K562 (cell line): ENCODE results near the gene PLXNB3. TPM values are rescaled to one million over a fixed set of nuclear protein-coding genes. Genes with fewer than 3 reads are reported as not detected.

Experiments
- ATAC-seq: fragments of 200-7000 bp; cut with Tn5 transposase; 3 replicates; pipeline ENCODE4 v1.9.1; 2020; ENCODE audit warnings: moderate library complexity
- BruUV-seq: library from RNA; stranded (reverse); fragments of 400-500 nt; replicated peaks from 2 replicates; lab custom pipeline; 2021; lab: Mats Ljungman, UMichigan
- CTCF ChIA-PET: fragments of 300-600 bp; formaldehyde crosslinking; extraction: SDS; loops from one replicate; lab custom pipeline; 2021; ENCODE audit warnings: low intra/inter-chr PET ratio; lab: Yijun Ruan, JAX
- POLR2A ChIA-PET: fragments of 300-600, 350-650 bp; sonication (Branson Sonifier 250); formaldehyde crosslinking; extraction: SDS; loops from one replicate; lab custom pipeline; 2021; ENCODE audit warnings: antibody characterized with exemption, inconsistent platforms; lab: Yijun Ruan, JAX
- DNase-seq, 4 experiments: peaks; one replicate each; pipeline versions ENCODE4 v3.0.0 to v3.0.0-alpha.2; 2011 to 2018; ENCODE audit warnings: low spot score in 3 of 4, mixed read lengths in 3 of 4; ENCODE audit errors: extremely low read depth in 1 of 4
- FAIRE-seq: peaks from 2 replicates; lab custom pipeline; 2011; peaks lifted over from hg19 to GRCh38; lab: Jason Lieb, UNC
- H2AFZ ChIP-seq: 2 replicates; pipeline ENCODE4 v1.6.0; 2011; ENCODE audit warnings: low read depth, low read length, control low read depth, inconsistent platforms
- H3K27ac ChIP-seq: fragments of 200-600 bp; 3 replicates; pipeline ENCODE4 v1.8.0; 2011; ENCODE audit warnings: low read depth, mild to moderate bottlenecking, control low read depth, inconsistent platforms, low read length, moderate library complexity, mixed read lengths; ENCODE audit errors: extremely low read depth
- H3K27me3 ChIP-seq, 2 experiments: fragments of 300-600 bp in 1 of 2; 2 replicates in 1 of 2; 3 replicates in 1 of 2; pipeline versions ENCODE4 v1.6.0 to v1.8.0; 2011; ENCODE audit warnings: inconsistent platforms in 2 of 2, low read length in 2 of 2, mild to moderate bottlenecking in 1 of 2, mixed read lengths in 1 of 2, moderate library complexity in 1 of 2; ENCODE audit not compliant: control insufficient read depth in 2 of 2, insufficient read depth in 2 of 2
- H3K36me3 ChIP-seq: fragments of 300-600 bp; 3 replicates; pipeline ENCODE4 v1.8.0; 2011; ENCODE audit warnings: mild to moderate bottlenecking, low read length, inconsistent platforms; ENCODE audit not compliant: control insufficient read depth, insufficient read depth
- H3K4me1 ChIP-seq, 2 experiments: fragments of 200-600 bp in 1 of 2; replicated peaks in 1 of 2; 2 replicates in 1 of 2; 3 replicates in 1 of 2; pipeline versions ENCODE4 v1.5.1 to v1.8.0; 2011; ENCODE audit warnings: inconsistent platforms in 2 of 2, low read length in 2 of 2, mild to moderate bottlenecking in 1 of 2, mixed read lengths in 1 of 2, moderate library complexity in 1 of 2; ENCODE audit not compliant: control insufficient read depth in 2 of 2, insufficient read depth in 2 of 2
- H3K4me2 ChIP-seq: 2 replicates; pipeline ENCODE4 v1.6.1; 2011; ENCODE audit warnings: low read length, control low read depth, inconsistent platforms, mixed read lengths; ENCODE audit not compliant: insufficient read depth
- H3K4me3 ChIP-seq: fragments of 200-600 bp; sonication (generic), shearing (Covaris generic); 2 replicates; pipeline ENCODE4 v1.5.1; 2016; ENCODE audit warnings: control low read depth, inconsistent platforms
- H3K79me2 ChIP-seq: fragments of 200-600 bp; 3 replicates; pipeline ENCODE4 v1.8.0; 2011; ENCODE audit warnings: low read length, inconsistent platforms; ENCODE audit not compliant: control insufficient read depth, insufficient read depth
- H3K9ac ChIP-seq, 2 experiments: 2 replicates each; pipeline versions ENCODE4 v1.6.0 to v1.6.1; 2011; ENCODE audit warnings: low read depth in 2 of 2, low read length in 2 of 2, control low read depth in 1 of 2, inconsistent platforms in 1 of 2, mild to moderate bottlenecking in 1 of 2, mixed read lengths in 1 of 2; ENCODE audit not compliant: insufficient read depth in 1 of 2
- H3K9me1 ChIP-seq: one replicate; pipeline ENCODE4 v1.6.0; 2011; ENCODE audit warnings: inconsistent platforms, mild to moderate bottlenecking, low read length, moderate library complexity; ENCODE audit not compliant: control insufficient read depth, insufficient read depth
- H3K9me3 ChIP-seq: replicated peaks from 2 replicates; pipeline ENCODE4 v1.5.1; 2011; ENCODE audit warnings: low read depth, low read length, inconsistent platforms; ENCODE audit not compliant: control insufficient read depth, insufficient read depth
- H4K20me1 ChIP-seq: replicated peaks from 2 replicates; pipeline ENCODE4 v1.6.1; 2011; ENCODE audit warnings: low read length, inconsistent platforms, mixed read lengths; ENCODE audit not compliant: control insufficient read depth, insufficient read depth
- HNRNPLL ChIP-seq: fragments of 200-400 bp; formaldehyde crosslinking; IDR thresholded peaks from 2 replicates; pipeline ENCODE4 v1.6.1; 2017; ENCODE audit warnings: low read length, low read depth, mild to moderate bottlenecking; ENCODE audit not compliant: poor library complexity, severe bottlenecking
- KDM4B ChIP-seq, 2 experiments: fragments of 450-650 bp in 1 of 2; sonication (generic) in 1 of 2; IDR thresholded peaks; 2 replicates each; pipeline ENCODE4 v1.6.1; 2016 to 2017; ENCODE audit warnings: borderline replicate concordance in 2 of 2, antibody characterized with exemption in 1 of 2, low read depth in 1 of 2, mild to moderate bottlenecking in 1 of 2
- KLF13 ChIP-seq: fragments of 450-650 bp; IDR thresholded peaks from 2 replicates; pipeline ENCODE4 v1.6.1; 2016; ENCODE audit warnings: missing genetic modification characterization, low read depth, mild to moderate bottlenecking, missing compliant biosample characterization, moderate library complexity, borderline replicate concordance
- KLF16 ChIP-seq: IDR thresholded peaks from 2 replicates; pipeline ENCODE4 v1.6.1; 2016; ENCODE audit warnings: antibody characterized with exemption
- RAD21 ChIP-seq, 2 experiments: fragments of 250-450 bp in 1 of 2; fragments of 450-650 bp in 1 of 2; sonication (Bioruptor Pico) in 1 of 2; formaldehyde crosslinking in 1 of 2; IDR thresholded peaks in 1 of 2; conservative IDR thresholded peaks in 1 of 2; 2 replicates each; pipeline versions ENCODE4 v1.4.0 to v1.8.0; 2020 to 2022; ENCODE audit warnings: mild to moderate bottlenecking in 2 of 2, moderate library complexity in 1 of 2
- RFX7 ChIP-seq: fragments of 250-450 bp; sonication (Bioruptor Pico); IDR thresholded peaks from 2 replicates; pipeline ENCODE4 v1.5.1; 2021; ENCODE audit warnings: mild to moderate bottlenecking
- XRCC5 ChIP-seq: fragments of 200-400 bp; formaldehyde crosslinking; IDR thresholded peaks from 2 replicates; pipeline ENCODE4 v1.6.1; 2017; ENCODE audit warnings: low read depth, mild to moderate bottlenecking, low read length
- ZNF224 ChIP-seq: sonication (generic); formaldehyde crosslinking; IDR thresholded peaks from 2 replicates; pipeline ENCODE4 v1.8.0; 2022; ENCODE audit warnings: mild to moderate bottlenecking, missing genetic modification reagents
- ZNF431 ChIP-seq: sonication (generic); formaldehyde crosslinking; IDR thresholded peaks from 2 replicates; pipeline ENCODE4 v1.8.0; 2022; ENCODE audit warnings: mild to moderate bottlenecking, missing genetic modification reagents
- WGBS: fragments of 100-300 bp; shearing (Covaris generic); methylation state at CpG from one replicate; pipeline ENCODE4 v1.1.6; 2016; ENCODE audit warnings: low coverage, mixed read lengths; ENCODE audit not compliant: insufficient coverage; ENCODE audit errors: missing lambda C conversion rate; 5-methylcytosine and 5-hydroxymethylcytosine counted together
- in situ Hi-C: fragments of 300-500 bp; cut with MboI; formaldehyde crosslinking; loops from 4 replicates; pipeline ENCODE4 v1.15.0; 2018; ENCODE audit warnings: inconsistent platforms, mixed read lengths
- intact Hi-C: fragments of 100-400 bp; cut with micrococcal nuclease; formaldehyde crosslinking; loops from 2 replicates; pipeline ENCODE4 v1.14.2; 2022
- polyA plus RNA-seq, 8 experiments: library from polyadenylated mRNA; depleted of rRNA in 4 of 8; stranded (reverse) in 5 of 8; unstranded in 3 of 8; fragments of >200 nt; fragmentation: Nextera tagmentation in 2 of 8; fragmentation: Illumina TruSeq in 1 of 8; extraction: Ambion mirVana in 2 of 8; extraction: Trizol in 1 of 8; gene quantifications; 2 replicates each; pipeline versions ENCODE4 v1.2.1 to v1.2.3, GENCODE V29; 2011 to 2014; ENCODE audit warnings: inconsistent platforms in 1 of 8, missing spikeins in 1 of 8
- total RNA-seq, 7 experiments: library from RNA; depleted of rRNA in 6 of 7; stranded (reverse); fragments of >200 nt in 6 of 7; fragmentation: Illumina TruSeq in 2 of 7; extraction: Trizol in 2 of 7; gene quantifications; 2 replicates each; pipeline versions ENCODE4 v1.2.1 to v1.2.3, GENCODE V29; 2011 to 2021; ENCODE audit warnings: low replicate concordance in 1 of 7

PLXNB3 gene
- total and polyA plus RNA-seq, 9 of the 15 experiments (the other 6 are each of a cell fraction or from before 2014, with no cell fraction given), result 0.22 to 2.0 (median 1.4) TPM; not detected in 2

DNA sequence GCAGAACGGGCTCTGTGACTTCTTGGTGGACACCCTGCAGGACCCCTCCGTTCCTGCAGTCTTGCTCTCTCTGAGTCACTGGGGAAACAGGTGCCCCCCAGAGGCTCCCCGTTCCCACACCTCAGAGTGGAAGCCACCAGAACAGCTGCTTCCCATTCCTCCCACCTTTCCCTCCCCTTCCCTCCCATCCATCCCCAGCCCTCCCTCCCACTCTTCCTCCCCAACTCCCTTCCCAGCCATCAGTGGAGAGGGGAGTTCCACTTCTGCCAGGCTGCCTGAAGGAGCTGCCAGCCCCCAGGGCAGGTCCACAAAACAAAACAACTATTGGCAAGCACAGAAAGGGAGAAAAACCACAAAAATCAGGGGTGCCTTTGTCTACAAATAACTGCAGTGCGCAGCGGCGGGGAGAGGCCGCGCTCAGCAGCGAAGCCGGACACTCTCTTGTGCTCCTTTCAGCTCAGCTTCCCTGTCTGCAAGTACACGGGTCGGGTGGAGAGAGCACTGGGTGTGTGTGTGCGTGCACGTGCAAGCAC, 38.5 kb downstream of the PLXNB3 start:
- intact Hi-C loops, result no loop called here
- H3K36me3 ChIP-seq, result peaks cover 18% of the 10 kb centered on the region; the same call in 1 of the 3 replicates
- peaks cover 0 to 12% of the 10 kb centered on the region in 2 experiments; a peak in 3 of 5 replicates for H3K27me3 ChIP-seq
- no peak overlapping the region for H2AFZ ChIP-seq
- H3K9me1 ChIP-seq, result no peaks in the 10 kb centered on the region
- WGBS, result 22% methylated on average over 13 of the region's 14 CpGs
- in situ Hi-C loops, result no loop called here
- H3K9me3 ChIP-seq, result no peaks in the 10 kb centered on the region
- FAIRE-seq, result no peak
- no peaks in the 10 kb centered on the region; the same call in 1 of the 2 replicates for H4K20me1 ChIP-seq
- no peak for ATAC-seq
- no TSS peak for BruUV-seq
- H3K27ac ChIP-seq, result no peak overlapping the region
- H3K79me2 ChIP-seq, result no peaks in the 10 kb centered on the region
- H3K4me2 ChIP-seq, result no peak overlapping the region
- H3K4me1 ChIP-seq, result peaks cover 0 to 46% of the 10 kb centered on the region in 2 experiments; a peak in 2 of 5 replicates
- no peak overlapping the region for H3K4me3 ChIP-seq
- CTCF ChIA-PET, result no interaction called here
- DNase-seq, result peak in 1 of 4 experiments; percentile 31
- H3K9ac ChIP-seq, result peak overlapping the region in 1 of 2 experiments; percentile 71; a peak in 1 of 4 replicates
- POLR2A ChIA-PET, result interaction anchor here (0.6 kb wide), 1 partner anchor 9 kb away, joined by 3 read pairs; no protein-coding TSS in a partner anchor
- no peak for TF ChIP-seq RAD21 (CRISPR knock-in tag; conservative IDR thresholded peaks at IDR 0.05 in 1 of 2, IDR thresholded peaks at IDR 0.05 in 1 of 2)
- TF ChIP-seq RFX7, result no peak
- TF ChIP-seq ZNF224 (CRISPR knock-in tag), result no peak
- TF ChIP-seq ZNF431 (CRISPR knock-in tag), result no peak
- TF ChIP-seq XRCC5, result no peak
- TF ChIP-seq HNRNPLL, result no peak
- no peak for TF ChIP-seq KDM4B (IDR thresholded peaks at IDR 0.05; ENCODE audit: borderline replicate concordance in 2 of 2, low read depth in 1 of 2)
- TF ChIP-seq KLF13 (tag), result no peak
- TF ChIP-seq KLF16, result no peak
